HCT116 (cell line): ENCODE measurements around the gene FSIP1.

Experiments used
- ATF3 ChIP-seq: IDR thresholded peaks from 2 replicates; pipeline ENCODE4 v1.6.1; 2012
- CTCF ChIP-seq, 3 experiments: fragments of 200-600 bp in 1 of 3; sonication (generic) in 1 of 3; IDR thresholded peaks in 2 of 3; conservative IDR thresholded peaks in 1 of 3; 2 replicates each; pipeline ENCODE4 v1.5.1; 2012 to 2017; ENCODE audit warnings: low read depth in 2 of 3, low read length in 2 of 3, antibody characterized with exemption in 1 of 3, borderline replicate concordance in 1 of 3, control low read depth in 1 of 3, mild to moderate bottlenecking in 1 of 3, mixed read lengths in 1 of 3, mixed run types in 1 of 3, moderate library complexity in 1 of 3; ENCODE audit not compliant: insufficient read depth in 1 of 3
- POLR2A ChIP-seq: IDR thresholded peaks from 2 replicates; pipeline ENCODE4 v1.7.0; 2011; ENCODE audit warnings: borderline replicate concordance; ENCODE audit not compliant: insufficient read depth, insufficient read length; ENCODE audit errors: extremely low read depth
- SIN3A ChIP-seq: IDR thresholded peaks from 2 replicates; pipeline ENCODE4 v1.6.1; 2012; ENCODE audit warnings: low read depth
- TCF7L2 ChIP-seq: IDR thresholded peaks from 2 replicates; pipeline ENCODE4 v1.7.0; 2011; ENCODE audit warnings: borderline replicate concordance, inconsistent platforms; ENCODE audit not compliant: insufficient read depth, insufficient read length; ENCODE audit errors: extremely low read depth
- YY1 ChIP-seq: IDR thresholded peaks from 2 replicates; pipeline ENCODE4 v1.6.1; 2011; ENCODE audit warnings: low read length, low read depth, moderate library complexity, mild to moderate bottlenecking; ENCODE audit not compliant: insufficient replicate concordance; ENCODE audit errors: extremely low read depth
- ZFX ChIP-seq: fragments of 450-650 bp; IDR thresholded peaks from 2 replicates; pipeline ENCODE4 v1.6.1; 2017
- TF ChIP-seq, protein P1 (sequence below): IDR thresholded peaks from 2 replicates; pipeline ENCODE4 v1.6.1; 2012; ENCODE audit warnings: low read depth

- TF ChIP-seq, protein P1, sequence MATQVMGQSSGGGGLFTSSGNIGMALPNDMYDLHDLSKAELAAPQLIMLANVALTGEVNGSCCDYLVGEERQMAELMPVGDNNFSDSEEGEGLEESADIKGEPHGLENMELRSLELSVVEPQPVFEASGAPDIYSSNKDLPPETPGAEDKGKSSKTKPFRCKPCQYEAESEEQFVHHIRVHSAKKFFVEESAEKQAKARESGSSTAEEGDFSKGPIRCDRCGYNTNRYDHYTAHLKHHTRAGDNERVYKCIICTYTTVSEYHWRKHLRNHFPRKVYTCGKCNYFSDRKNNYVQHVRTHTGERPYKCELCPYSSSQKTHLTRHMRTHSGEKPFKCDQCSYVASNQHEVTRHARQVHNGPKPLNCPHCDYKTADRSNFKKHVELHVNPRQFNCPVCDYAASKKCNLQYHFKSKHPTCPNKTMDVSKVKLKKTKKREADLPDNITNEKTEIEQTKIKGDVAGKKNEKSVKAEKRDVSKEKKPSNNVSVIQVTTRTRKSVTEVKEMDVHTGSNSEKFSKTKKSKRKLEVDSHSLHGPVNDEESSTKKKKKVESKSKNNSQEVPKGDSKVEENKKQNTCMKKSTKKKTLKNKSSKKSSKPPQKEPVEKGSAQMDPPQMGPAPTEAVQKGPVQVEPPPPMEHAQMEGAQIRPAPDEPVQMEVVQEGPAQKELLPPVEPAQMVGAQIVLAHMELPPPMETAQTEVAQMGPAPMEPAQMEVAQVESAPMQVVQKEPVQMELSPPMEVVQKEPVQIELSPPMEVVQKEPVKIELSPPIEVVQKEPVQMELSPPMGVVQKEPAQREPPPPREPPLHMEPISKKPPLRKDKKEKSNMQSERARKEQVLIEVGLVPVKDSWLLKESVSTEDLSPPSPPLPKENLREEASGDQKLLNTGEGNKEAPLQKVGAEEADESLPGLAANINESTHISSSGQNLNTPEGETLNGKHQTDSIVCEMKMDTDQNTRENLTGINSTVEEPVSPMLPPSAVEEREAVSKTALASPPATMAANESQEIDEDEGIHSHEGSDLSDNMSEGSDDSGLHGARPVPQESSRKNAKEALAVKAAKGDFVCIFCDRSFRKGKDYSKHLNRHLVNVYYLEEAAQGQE: no peak
- TF ChIP-seq CTCF (IDR thresholded peaks at IDR 0.05 in 2 of 3, conservative IDR thresholded peaks at IDR 0.05 in 1 of 3; ENCODE audit: borderline replicate concordance in 1 of 3, insufficient read depth in 1 of 3, low read depth in 2 of 3, low read length in 2 of 3) (no peak), ZFX (no peak), POLR2A (no peak), TCF7L2 (no peak), YY1 (no peak), SIN3A (no peak), ATF3 (no peak)
Measured at GRCh38 chr15:39785139-39785538, 2.5 kb upstream of the FSIP1 start.
